Fibroblast of lung (primary cell): ENCODE results near the gene MCEE. TPM values are rescaled to one million over a fixed set of nuclear protein-coding genes. Genes with fewer than 3 reads are reported as not detected.
"Not testable (repeated sequence)": the region's sequence is repeated elsewhere in the genome, so short reads cannot be mapped to it uniquely, and the experiment has no call there.

Experiments
- DNase-seq, 2 donors: peaks; one replicate each; pipeline versions ENCODE4 v3.0.0 to v3.0.0-alpha.2; 2010; ENCODE audit warnings: low read depth in 2 of 2
- H2AFZ ChIP-seq: 2 replicates; pipeline ENCODE4 v1.5.1; 2012; ENCODE audit warnings: low read length, control low read depth, inconsistent platforms
- H3K27ac ChIP-seq: 2 replicates; pipeline ENCODE4 v1.5.1; 2011; ENCODE audit warnings: low read length, control low read depth; ENCODE audit not compliant: insufficient read depth
- H3K27me3 ChIP-seq: 2 replicates; pipeline ENCODE4 v1.5.1; 2011; ENCODE audit warnings: mild to moderate bottlenecking, low read length; ENCODE audit not compliant: control insufficient read depth, insufficient read depth
- H3K36me3 ChIP-seq: 2 replicates; pipeline ENCODE4 v1.5.1; 2011; ENCODE audit warnings: low read length; ENCODE audit not compliant: control insufficient read depth, insufficient read depth
- H3K4me1 ChIP-seq: 2 replicates; pipeline ENCODE4 v1.5.1; 2011; ENCODE audit warnings: low read length; ENCODE audit not compliant: control insufficient read depth, insufficient read depth; ENCODE audit errors: extremely low read depth
- H3K4me2 ChIP-seq: 2 replicates; pipeline ENCODE4 v1.5.1; 2011; ENCODE audit warnings: low read length, control low read depth; ENCODE audit not compliant: insufficient read depth; ENCODE audit errors: extremely low read depth
- H3K4me3 ChIP-seq, 4 experiments: fragments of 200-600 bp in 1 of 4; sonication (generic) in 1 of 4; replicated peaks in 1 of 4; 2 replicates each; pipeline ENCODE4 v1.5.1; 2011 to 2016; ENCODE audit warnings: low read length in 4 of 4, low read depth in 3 of 4, mild to moderate bottlenecking in 3 of 4, control low read depth in 2 of 4, inconsistent platforms in 1 of 4, mixed read lengths in 1 of 4; ENCODE audit not compliant: insufficient read depth in 1 of 4; ENCODE audit errors: control extremely low read depth in 1 of 4
- H3K79me2 ChIP-seq: 2 replicates; pipeline ENCODE4 v1.5.1; 2012; ENCODE audit warnings: mild to moderate bottlenecking, low read length, inconsistent platforms; ENCODE audit not compliant: control insufficient read depth, insufficient read depth
- H3K9ac ChIP-seq: 2 replicates; pipeline ENCODE4 v1.5.1; 2011; ENCODE audit warnings: mild to moderate bottlenecking, low read length, control low read depth; ENCODE audit not compliant: insufficient read depth
- H3K9me3 ChIP-seq: 2 replicates; pipeline ENCODE4 v1.5.1; 2012; ENCODE audit warnings: low read depth, low read length; ENCODE audit not compliant: control insufficient read depth, insufficient read depth
- H4K20me1 ChIP-seq: 2 replicates; pipeline ENCODE4 v1.5.1; 2011; ENCODE audit warnings: low read length; ENCODE audit not compliant: control insufficient read depth, insufficient read depth; ENCODE audit errors: extremely low read depth
- CTCF ChIP-seq, 2 donors: IDR thresholded peaks in 1 of 2; conservative IDR thresholded peaks in 1 of 2; 1 replicate in 1 of 2; 2 replicates in 1 of 2; pipeline ENCODE4 v1.5.1; 2011 to 2012; ENCODE audit warnings: low read length in 2 of 2, control low read depth in 1 of 2, inconsistent platforms in 1 of 2, low read depth in 1 of 2, mild to moderate bottlenecking in 1 of 2
- EZH2 ChIP-seq: IDR thresholded peaks from 2 replicates; pipeline ENCODE4 v1.5.1; 2012; ENCODE audit warnings: low read length, control low read depth, mild to moderate bottlenecking; ENCODE audit errors: missing control alignments
- polyA plus RNA-seq, 2 donors: library from polyadenylated mRNA; depleted of rRNA in 1 of 2; stranded (reverse) in 1 of 2; unstranded in 1 of 2; fragments of >200 nt; gene quantifications; 2 replicates each; pipeline ENCODE4 v1.2.1, GENCODE V29; 2011 to 2012; ENCODE audit warnings: missing spikeins in 1 of 2
- total RNA-seq: library from RNA; depleted of rRNA; stranded (reverse); fragments of >200 nt; gene quantifications from 2 replicates; pipeline ENCODE4 v1.2.1, GENCODE V29; 2014

MCEE gene
- total and polyA plus RNA-seq, 2 donors (not counting 1 experiment from before 2014, with no cell fraction given), result 18.8 TPM

GRCh38 chr2:71113843-71114242 is 16.2 kb downstream of the MCEE start:
- H3K27me3 ChIP-seq, result no peaks in the 10 kb centered on the region
- H3K36me3 ChIP-seq, result peaks cover 4% of the 10 kb centered on the region
- DNase-seq, result no peak
- H2AFZ ChIP-seq, result no peak overlapping the region
- no peaks in the 10 kb centered on the region for H3K9me3 ChIP-seq
- no peaks in the 10 kb centered on the region for H3K4me1 ChIP-seq
- TF ChIP-seq CTCF (conservative IDR thresholded peaks at IDR 0.05 in 1 of 2, IDR thresholded peaks at IDR 0.05 in 1 of 2; ENCODE audit: low read depth in 1 of 2, low read length in 2 of 2) (no peak), EZH2 (no peak)
- no peak overlapping the region for H3K9ac ChIP-seq
- H4K20me1 ChIP-seq, result no peaks in the 10 kb centered on the region
- H3K27ac ChIP-seq, result no peak overlapping the region
- no peak overlapping the region for H3K4me2 ChIP-seq
- no peaks in the 10 kb centered on the region for H3K79me2 ChIP-seq
- no peak overlapping the region for H3K4me3 ChIP-seq

- H3K4me2 ChIP-seq, result no peak overlapping the region
- DNase-seq, result no peak
- no peak overlapping the region for H3K27ac ChIP-seq
- no peaks in the 10 kb centered on the region for H4K20me1 ChIP-seq
- no peak overlapping the region for H2AFZ ChIP-seq
- TF ChIP-seq EZH2, result no peak
- TF ChIP-seq CTCF (conservative IDR thresholded peaks at IDR 0.05 in 1 of 2, IDR thresholded peaks at IDR 0.05 in 1 of 2; ENCODE audit: low read depth in 1 of 2, low read length in 2 of 2), result no peak
- H3K36me3 ChIP-seq, result peaks cover 1% of the 10 kb centered on the region
- no peaks in the 10 kb centered on the region for H3K79me2 ChIP-seq
- H3K9ac ChIP-seq, result no peak overlapping the region
- no peaks in the 10 kb centered on the region for H3K9me3 ChIP-seq
- H3K27me3 ChIP-seq, result no peaks in the 10 kb centered on the region
- H3K4me3 ChIP-seq, result no peak overlapping the region
- no peaks in the 10 kb centered on the region for H3K4me1 ChIP-seq
Observed at GRCh38 chr2:71108091-71108490, 21.9 kb downstream of the MCEE start.

GRCh38 chr2:71106463-71106862 is 23.6 kb downstream of the MCEE start:
- H3K4me3 ChIP-seq, H2AFZ ChIP-seq, H3K27ac ChIP-seq, H3K79me2 ChIP-seq, H3K36me3 ChIP-seq, H3K9ac ChIP-seq, DNase-seq, H3K9me3 ChIP-seq, H3K4me1 ChIP-seq, H3K27me3 ChIP-seq, H4K20me1 ChIP-seq, H3K4me2 ChIP-seq: not testable (repeated sequence)
